GM23338 (cell line): Measurements from ENCODE around the gene PDRG1. TPM values are rescaled to one million over a fixed set of nuclear protein-coding genes. Genes with fewer than 3 reads are reported as not detected.

Source experiments
- ATAC-seq: fragments of 200-7000 bp; cut with Tn5 transposase; 3 replicates; pipeline ENCODE4 v1.9.1; 2020
- DNase-seq: peaks from one replicate; pipeline ENCODE4 v3.0.0-alpha.2; 2015; ENCODE audit warnings: low spot score
- H2AFZ ChIP-seq: fragments of 200-600 bp; sonication (generic); 2 replicates; pipeline ENCODE4 v1.8.0; 2016; ENCODE audit warnings: antibody characterized with exemption, mild to moderate bottlenecking, moderate library complexity
- H3F3A ChIP-seq: fragments of 200-600 bp; sonication (generic); replicated peaks from 2 replicates; pipeline ENCODE4 v1.8.0; 2017; ENCODE audit warnings: antibody characterized with exemption, mixed run types, low read depth
- H3K27ac ChIP-seq: fragments of 200-600 bp; sonication (generic); 2 replicates; pipeline ENCODE4 v1.6.1; 2016; ENCODE audit warnings: low read depth
- H3K27me3 ChIP-seq: fragments of 200-600 bp; sonication (generic); 2 replicates; pipeline ENCODE4 v1.8.0; 2016; ENCODE audit warnings: mild to moderate bottlenecking, mixed run types, moderate library complexity; ENCODE audit not compliant: insufficient read depth
- H3K36me3 ChIP-seq: fragments of 200-600 bp; sonication (generic); 2 replicates; pipeline ENCODE4 v1.8.0; 2016; ENCODE audit warnings: mild to moderate bottlenecking; ENCODE audit not compliant: insufficient read depth
- H3K4me1 ChIP-seq: fragments of 200-600 bp; sonication (generic); 2 replicates; pipeline ENCODE4 v1.8.0; 2016; ENCODE audit warnings: mild to moderate bottlenecking, moderate library complexity; ENCODE audit not compliant: insufficient read depth
- H3K4me2 ChIP-seq: fragments of 200-600 bp; sonication (generic); 2 replicates; pipeline ENCODE4 v1.7.1; 2017; ENCODE audit warnings: mixed run types
- H3K4me3 ChIP-seq: fragments of 200-600 bp; sonication (generic); 2 replicates; pipeline ENCODE4 v1.6.1; 2016; ENCODE audit warnings: mixed run types
- H3K79me2 ChIP-seq: fragments of 200-600 bp; sonication (generic); replicated peaks from 2 replicates; pipeline ENCODE4 v1.8.0; 2017; ENCODE audit warnings: mild to moderate bottlenecking; ENCODE audit not compliant: insufficient read depth
- H3K9me2 ChIP-seq: fragments of 200-600 bp; sonication (generic); 2 replicates; pipeline ENCODE4 v1.8.0; 2017; ENCODE audit not compliant: insufficient read depth
- H4K20me1 ChIP-seq: fragments of 200-600 bp; sonication (generic); replicated peaks from 2 replicates; pipeline ENCODE4 v1.8.0; 2017; ENCODE audit warnings: mild to moderate bottlenecking; ENCODE audit not compliant: insufficient read depth
- H3K27ac Mint-ChIP-seq: 2 replicates; pipeline ENCODE4 v1.8.0; 2020; ENCODE audit warnings: inconsistent platforms, mild to moderate bottlenecking, moderate library complexity, mixed read lengths
- H3K27me3 Mint-ChIP-seq: 3 replicates; pipeline ENCODE4 v1.8.0; 2022; ENCODE audit warnings: low read depth, mild to moderate bottlenecking, moderate library complexity, mixed read lengths, inconsistent platforms; ENCODE audit not compliant: insufficient read depth, poor library complexity
- H3K36me3 Mint-ChIP-seq: 3 replicates; pipeline ENCODE4 v1.8.0; 2021; ENCODE audit warnings: low read depth, mild to moderate bottlenecking, inconsistent platforms, moderate library complexity, mixed read lengths
- H3K4me1 Mint-ChIP-seq: 3 replicates; pipeline ENCODE4 v1.8.0; 2020; ENCODE audit warnings: mild to moderate bottlenecking, inconsistent platforms, mixed read lengths
- H3K4me3 Mint-ChIP-seq: 3 replicates; pipeline ENCODE4 v1.8.0; 2021; ENCODE audit warnings: moderate library complexity, mild to moderate bottlenecking, inconsistent platforms, mixed read lengths
- H3K9me3 Mint-ChIP-seq: 3 replicates; pipeline ENCODE4 v1.8.0; 2020; ENCODE audit warnings: moderate library complexity, mild to moderate bottlenecking, inconsistent platforms, mixed read lengths
- CREB1 ChIP-seq: fragments of 250-450 bp; sonication (Bioruptor Pico); IDR thresholded peaks from 2 replicates; pipeline ENCODE4 v1.5.0; 2020; ENCODE audit warnings: low read depth, mild to moderate bottlenecking, moderate library complexity
- CTCF ChIP-seq, 2 experiments: fragments of 200-600 bp in 1 of 2; sonication (generic) in 1 of 2; conservative IDR thresholded peaks; 2 replicates each; pipeline versions ENCODE4 v1.5.1 to v1.6.1; 2016 to 2017; ENCODE audit warnings: antibody characterized with exemption in 2 of 2, low read depth in 2 of 2, mild to moderate bottlenecking in 2 of 2, moderate library complexity in 1 of 2
- ETS1 ChIP-seq: IDR thresholded peaks from 2 replicates; pipeline ENCODE4 v1.6.1; 2016; ENCODE audit warnings: antibody characterized with exemption
- EZH2 ChIP-seq: fragments of 200-600 bp; sonication (generic); IDR thresholded peaks from one replicate; pipeline ENCODE4 v1.8.0; 2017; ENCODE audit warnings: antibody characterized with exemption, mild to moderate bottlenecking, low read depth; ENCODE audit not compliant: unreplicated experiment
- EZH2phosphoT487 ChIP-seq: fragments of 200-600 bp; sonication (generic); IDR thresholded peaks from one replicate; pipeline ENCODE4 v1.8.1; 2018; ENCODE audit warnings: antibody characterized with exemption; ENCODE audit not compliant: unreplicated experiment
- JUNB ChIP-seq: IDR thresholded peaks from one replicate; pipeline ENCODE4 v1.6.1; 2016; ENCODE audit warnings: antibody characterized with exemption; ENCODE audit not compliant: unreplicated experiment
- NANOG ChIP-seq: IDR thresholded peaks from 2 replicates; pipeline ENCODE4 v1.6.1; 2016; ENCODE audit warnings: antibody characterized with exemption, borderline replicate concordance
- POLR2AphosphoS5 ChIP-seq: IDR thresholded peaks from 2 replicates; pipeline ENCODE4 v1.6.1; 2016; ENCODE audit warnings: antibody characterized with exemption, low read depth
- REST ChIP-seq: IDR thresholded peaks from one replicate; pipeline ENCODE4 v1.6.1; 2018; ENCODE audit warnings: antibody characterized with exemption; ENCODE audit not compliant: unreplicated experiment
- STAT1 ChIP-seq: IDR thresholded peaks from one replicate; pipeline ENCODE4 v1.6.1; 2016; ENCODE audit warnings: antibody characterized with exemption; ENCODE audit not compliant: unreplicated experiment
- ZNF114 ChIP-seq: fragments of 250-450 bp; sonication (Bioruptor Pico); IDR thresholded peaks from 2 replicates; pipeline ENCODE4 v1.5.0; 2020; ENCODE audit warnings: mild to moderate bottlenecking, moderate library complexity
- ZNF331 ChIP-seq: fragments of 250-450 bp; sonication (Bioruptor Pico); IDR thresholded peaks from 2 replicates; pipeline ENCODE4 v1.5.0; 2020; ENCODE audit warnings: low read depth, mild to moderate bottlenecking, moderate library complexity
- ZNF462 ChIP-seq: fragments of 250-450 bp; sonication (Bioruptor Pico); IDR thresholded peaks from 2 replicates; pipeline ENCODE4 v1.5.0; 2020; ENCODE audit warnings: mild to moderate bottlenecking, moderate library complexity
- polyA plus RNA-seq: library from polyadenylated mRNA; unstranded; fragments of >200 nt; fragmentation: Nextera tagmentation; extraction: Ambion mirVana; gene quantifications from 2 replicates; pipeline ENCODE4 v1.2.1, GENCODE V29; 2016
- total RNA-seq: library from RNA; depleted of rRNA; stranded (reverse); fragments of >200 nt; shearing (Covaris generic); gene quantifications from 2 replicates; pipeline ENCODE4 v1.2.3, GENCODE V29; 2014

The PDRG1 gene
- total and polyA plus RNA-seq, 2 experiments from 2014 or later: 10.5 to 27.8 TPM

- no peaks in the 10 kb centered on the region for H3K9me2 ChIP-seq
- Mint-ChIP-seq H3K4me1 (peaks cover 62% of the 10 kb centered on the region), H3K4me3 (no peak overlapping the region), H3K27ac (no peak overlapping the region), H3K9me3 (peaks cover 66% of the 10 kb centered on the region), H3K36me3 (no peaks in the 10 kb centered on the region; the same call in 2 of the 3 replicates), H3K27me3 (peaks cover 22% of the 10 kb centered on the region)
- no peaks in the 10 kb centered on the region for H3K36me3 ChIP-seq
- H3K27me3 ChIP-seq: no peaks in the 10 kb centered on the region
- TF ChIP-seq CTCF (conservative IDR thresholded peaks at IDR 0.05; ENCODE audit: low read depth in 2 of 2) (no peak), ETS1 (no peak), JUNB (no peak), ZNF114 (CRISPR knock-in tag) (no peak), NANOG (no peak), EZH2 (no peak), EZH2phosphoT487 (no peak), POLR2AphosphoS5 (no peak), REST (no peak), ZNF462 (no peak), CREB1 (CRISPR knock-in tag) (no peak), ZNF331 (no peak), STAT1 (no peak)
- H3K4me3 ChIP-seq: no peak overlapping the region
- H2AFZ ChIP-seq: no peak overlapping the region
- no peaks in the 10 kb centered on the region for H3K79me2 ChIP-seq
- no peak overlapping the region for H3K4me2 ChIP-seq
- ATAC-seq (no peak), DNase-seq (no peak)
- H3F3A ChIP-seq: peaks cover 9% of the 10 kb centered on the region
- no peak overlapping the region for H3K27ac ChIP-seq
- H3K4me1 ChIP-seq: peaks cover 42% of the 10 kb centered on the region
- H4K20me1 ChIP-seq: no peaks in the 10 kb centered on the region
Observed at GRCh38 chr20:31915491-31916280, 36.2 kb downstream of the PDRG1 start.
